PC-9 (cell line): ENCODE results near the gene ELMO1. TPM values are rescaled to one million over a fixed set of nuclear protein-coding genes. Genes with fewer than 3 reads are reported as not detected.

Experiments used
- BruUV-seq: library from RNA; stranded (reverse); fragments of 400-500 nt; replicated peaks from 2 replicates; lab custom pipeline; 2021; lab: Mats Ljungman, UMichigan
- CTCF ChIA-PET: fragments of 300-600 bp; sonication (Branson Sonifier 250); formaldehyde crosslinking; loops from one replicate; lab custom pipeline; 2022; ENCODE audit warnings: antibody characterized with exemption; lab: Charles Lee
- POLR2A ChIA-PET: fragments of 300-600 bp; sonication (Branson Sonifier 250); formaldehyde crosslinking; loops from one replicate; lab custom pipeline; 2022; ENCODE audit warnings: antibody characterized with exemption; ENCODE audit not compliant: unreplicated experiment; lab: Charles Lee
- DNase-seq, 2 experiments: peaks; one replicate each; pipeline versions ENCODE4 v3.0.0 to v3.0.0-alpha.2; 2015 to 2022; ENCODE audit warnings: mixed read lengths in 1 of 2
- H2AFZ ChIP-seq: fragments of 200-600 bp; sonication (generic); 2 replicates; pipeline ENCODE4 v1.8.1; 2017; ENCODE audit warnings: antibody characterized with exemption
- H3F3A ChIP-seq: fragments of 200-600 bp; sonication (generic); 2 replicates; pipeline ENCODE4 v1.8.1; 2017; ENCODE audit warnings: antibody characterized with exemption, mild to moderate bottlenecking, low read depth; ENCODE audit not compliant: insufficient read depth
- H3K27ac ChIP-seq: fragments of 200-600 bp; sonication (generic); 2 replicates; pipeline ENCODE4 v1.6.1; 2016; ENCODE audit warnings: mixed run types
- H3K27me3 ChIP-seq: fragments of 200-600 bp; sonication (generic); 2 replicates; pipeline ENCODE4 v1.6.1; 2016; ENCODE audit warnings: low read depth, mixed run types; ENCODE audit not compliant: insufficient read depth
- H3K36me3 ChIP-seq: fragments of 200-600 bp; sonication (generic); 2 replicates; pipeline ENCODE4 v1.6.1; 2016; ENCODE audit warnings: low read depth, mixed run types
- H3K4me1 ChIP-seq: fragments of 200-600 bp; sonication (generic); replicated peaks from 2 replicates; pipeline ENCODE4 v1.6.1; 2016; ENCODE audit warnings: mixed run types; ENCODE audit not compliant: insufficient read depth
- H3K4me2 ChIP-seq: fragments of 200-600 bp; sonication (generic); 2 replicates; pipeline ENCODE4 v1.6.1; 2017; ENCODE audit warnings: mixed run types
- H3K4me3 ChIP-seq: fragments of 200-600 bp; sonication (generic); 2 replicates; pipeline ENCODE4 v1.6.1; 2016; ENCODE audit warnings: mixed run types
- H3K79me2 ChIP-seq: fragments of 200-600 bp; sonication (generic); 2 replicates; pipeline ENCODE4 v1.6.1; 2017; ENCODE audit warnings: low read depth, mixed run types
- H3K9me2 ChIP-seq: fragments of 200-600 bp; sonication (generic); 2 replicates; pipeline ENCODE4 v1.8.1; 2017; ENCODE audit warnings: mild to moderate bottlenecking; ENCODE audit not compliant: insufficient read depth
- H3K9me3 ChIP-seq: fragments of 200-600 bp; sonication (generic); 2 replicates; pipeline ENCODE4 v1.8.1; 2016; ENCODE audit warnings: low read depth; ENCODE audit not compliant: insufficient read depth
- H4K20me1 ChIP-seq: fragments of 200-600 bp; sonication (generic); 2 replicates; pipeline ENCODE4 v1.8.1; 2017; ENCODE audit not compliant: insufficient read depth
- CTCF ChIP-seq: fragments of 200-600 bp; sonication (generic); conservative IDR thresholded peaks from 2 replicates; pipeline ENCODE4 v1.6.1; 2017; ENCODE audit warnings: mixed run types, antibody characterized with exemption, mild to moderate bottlenecking, moderate library complexity
- EZH2 ChIP-seq: fragments of 200-600 bp; sonication (generic); IDR thresholded peaks from 2 replicates; pipeline ENCODE4 v1.8.0; 2017; ENCODE audit warnings: antibody characterized with exemption, low read depth
- intact Hi-C: fragments of 100-400 bp; cut with micrococcal nuclease; formaldehyde crosslinking; loops from one replicate; pipeline ENCODE4 v1.10.0; 2022; ENCODE audit not compliant: unreplicated experiment
- total RNA-seq: library from RNA; stranded (reverse); gene quantifications from 2 replicates; pipeline ENCODE4 v1.2.3, GENCODE V29; 2021

The ELMO1 gene
- total RNA-seq, 1 experiment from 2014 or later = 4.8 TPM

- Histone ChIP-seq H3K4me1 (no peaks in the 10 kb centered on the region), H4K20me1 (no peaks in the 10 kb centered on the region), H3K4me3 (no peak overlapping the region), H3K4me2 (no peak overlapping the region), H3K27me3 (no peaks in the 10 kb centered on the region), H3K79me2 (no peaks in the 10 kb centered on the region), H3K9me2 (no peaks in the 10 kb centered on the region), H3K27ac (no peak overlapping the region), H3K36me3 (no peaks in the 10 kb centered on the region), H3F3A (no peaks in the 10 kb centered on the region), H3K9me3 (peaks cover 12% of the 10 kb centered on the region), H2AFZ (no peak overlapping the region)
- intact Hi-C loops = no loop called here
- no TSS peak for BruUV-seq
- ChIA-PET CTCF (no interaction called here), POLR2A (no interaction called here)
- DNase-seq = no peak
- no peak for TF ChIP-seq EZH2
- no peak for TF ChIP-seq CTCF
Measured at GRCh38 chr7:36942541-36942940, 506.1 kb downstream of the ELMO1 start.

GRCh38 chr7:36942025-36942424 is 506.6 kb downstream of the ELMO1 start:
- ChIA-PET CTCF (no interaction called here), POLR2A (no interaction called here)
- no TSS peak for BruUV-seq
- Histone ChIP-seq H3K27me3 (no peaks in the 10 kb centered on the region), H4K20me1 (no peaks in the 10 kb centered on the region), H3K4me2 (no peak overlapping the region), H3K4me3 (no peak overlapping the region), H3K4me1 (no peaks in the 10 kb centered on the region), H3K27ac (no peak overlapping the region), H3K9me2 (no peaks in the 10 kb centered on the region), H3K9me3 (peaks cover 12% of the 10 kb centered on the region), H2AFZ (no peak overlapping the region), H3K36me3 (no peaks in the 10 kb centered on the region), H3F3A (no peaks in the 10 kb centered on the region), H3K79me2 (no peaks in the 10 kb centered on the region)
- DNase-seq = no peak
- intact Hi-C loops = no loop called here
- TF ChIP-seq CTCF (no peak), EZH2 (no peak)

GRCh38 chr7:36941359-36941758 is 507.3 kb downstream of the ELMO1 start:
- ChIA-PET CTCF (no interaction called here), POLR2A (no interaction called here)
- H3F3A ChIP-seq = no peaks in the 10 kb centered on the region
- no peaks in the 10 kb centered on the region for H4K20me1 ChIP-seq
- H3K27ac ChIP-seq = no peak overlapping the region
- intact Hi-C loops = no loop called here
- no peaks in the 10 kb centered on the region for H3K27me3 ChIP-seq
- H3K9me2 ChIP-seq = no peaks in the 10 kb centered on the region
- H3K9me3 ChIP-seq = peaks cover 12% of the 10 kb centered on the region
- TF ChIP-seq CTCF = no peak
- TF ChIP-seq EZH2 = no peak
- no peaks in the 10 kb centered on the region for H3K4me1 ChIP-seq
- no peak overlapping the region for H3K4me2 ChIP-seq
- no peaks in the 10 kb centered on the region for H3K36me3 ChIP-seq
- no TSS peak for BruUV-seq
- no peaks in the 10 kb centered on the region for H3K79me2 ChIP-seq
- DNase-seq = no peak
- H2AFZ ChIP-seq = no peak overlapping the region
- H3K4me3 ChIP-seq = no peak overlapping the region
